NCI-H748 (cell line): Measurements from ENCODE around the gene MYH3.

Experiments
- DNase-seq: peaks from one replicate; lab custom pipeline; 2025; ENCODE audit not compliant: unreplicated experiment; lab: John Stamatoyannopoulos, UW

Gene MYH3

DNA sequence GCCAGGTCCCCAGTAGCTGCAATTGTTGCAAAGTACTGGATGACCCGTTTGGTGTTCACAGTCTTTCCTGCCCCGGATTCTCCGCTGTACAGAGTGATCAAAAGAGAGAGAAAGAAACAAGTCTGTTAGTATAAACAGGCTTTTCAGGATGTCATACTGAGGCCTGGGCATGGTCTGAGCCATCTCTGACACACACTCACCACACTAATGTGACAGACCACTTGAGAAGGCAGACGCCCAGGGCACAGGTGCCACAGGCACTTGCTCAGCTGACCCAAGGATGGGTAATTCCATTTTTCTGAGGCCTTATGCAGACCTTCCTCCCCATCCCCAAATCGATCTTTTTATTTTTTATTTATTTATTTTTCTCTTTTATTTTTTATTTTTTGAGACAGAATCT lies 7.5 kb downstream of the MYH3 start:
- no peak for DNase-seq

DNA sequence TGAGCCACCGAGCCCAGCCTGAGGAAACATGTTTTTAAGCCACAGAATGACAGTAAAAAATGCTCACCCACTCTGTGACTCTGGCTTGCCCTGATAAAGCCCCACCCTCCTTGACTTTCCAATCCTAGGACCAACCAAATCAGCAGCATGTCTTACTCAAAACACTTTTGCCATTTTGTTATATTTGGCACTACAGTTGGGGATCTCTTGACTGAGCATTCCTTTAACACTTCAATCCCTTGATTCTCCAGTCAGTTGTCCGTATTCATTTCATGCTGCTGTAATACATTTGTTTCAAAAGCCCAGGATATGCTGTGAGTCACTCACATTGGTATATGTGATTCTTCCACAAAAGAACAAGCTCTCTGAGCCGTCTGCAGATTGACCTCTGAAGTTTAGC lies 8.2 kb downstream of the MYH3 start:
- no peak for DNase-seq

DNA sequence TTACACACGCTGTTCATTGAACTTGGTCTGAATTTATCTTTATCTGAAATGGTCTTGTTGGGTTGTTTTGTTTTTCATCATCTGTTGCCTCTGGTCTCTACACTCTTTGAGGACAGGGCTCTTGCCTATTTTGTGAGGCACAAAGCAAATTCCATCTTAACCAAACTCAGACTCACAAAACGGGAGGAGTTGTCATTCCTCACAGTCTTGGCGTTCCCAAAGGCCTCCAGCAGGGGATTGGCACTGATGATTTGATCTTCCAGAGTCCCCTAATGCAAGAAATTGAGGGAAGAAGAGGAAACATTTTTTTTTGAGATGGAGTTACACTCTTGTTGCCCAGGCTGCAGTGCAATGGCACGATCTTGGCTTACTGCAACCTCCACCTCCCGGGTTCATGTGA lies 8.7 kb downstream of the MYH3 start:
- no peak for DNase-seq

DNA sequence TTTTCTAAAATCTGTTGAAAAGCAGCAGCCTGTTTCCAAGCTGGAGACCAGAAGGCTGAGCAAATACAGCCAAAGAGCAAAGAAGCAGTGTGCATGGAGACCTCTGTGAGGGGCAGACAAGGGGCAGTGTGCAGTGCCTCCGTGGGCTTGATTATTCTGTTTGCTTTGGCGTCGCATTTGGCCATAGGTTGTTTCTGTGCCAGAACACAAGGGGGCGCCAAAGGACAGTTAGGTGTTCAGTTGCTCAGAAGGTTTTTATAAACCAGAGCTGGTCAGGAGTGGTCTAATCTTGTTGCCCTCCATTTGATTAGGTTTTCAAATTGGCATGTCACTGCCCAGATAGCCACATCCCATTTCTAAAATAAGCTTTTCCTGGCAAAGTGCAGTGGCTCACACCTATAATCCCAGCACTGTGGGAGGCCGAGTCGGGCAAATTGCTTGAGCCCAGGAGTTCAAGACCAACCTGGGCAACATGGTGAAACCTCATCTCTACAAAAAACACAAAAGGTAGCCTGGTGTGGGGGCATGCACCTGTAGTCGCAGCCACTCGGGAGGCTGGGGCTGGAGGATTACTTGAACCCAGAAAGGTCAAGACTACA lies 10.6 kb downstream of the MYH3 start:
- DNase-seq: peak; percentile 65

DNA sequence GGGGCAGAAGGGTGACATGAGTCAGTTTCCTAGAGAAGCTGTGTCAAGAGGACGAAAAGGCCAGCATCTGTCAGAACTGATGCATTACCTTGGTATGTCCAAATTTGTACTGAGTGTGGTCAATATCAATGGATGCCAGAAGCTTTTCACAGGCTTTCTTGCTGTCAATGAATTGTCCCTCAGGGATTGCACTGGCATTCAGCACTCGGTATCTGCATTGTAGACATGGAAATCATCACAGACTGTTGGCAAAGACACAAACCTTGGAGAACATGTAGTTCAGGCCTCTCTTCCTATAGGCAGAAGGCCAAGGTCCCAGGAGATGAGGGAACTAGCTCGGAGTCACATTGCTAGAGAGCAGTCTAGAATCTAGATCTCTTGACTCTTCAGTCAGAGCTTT lies 16.6 kb downstream of the MYH3 start:
- DNase-seq: no peak

DNA sequence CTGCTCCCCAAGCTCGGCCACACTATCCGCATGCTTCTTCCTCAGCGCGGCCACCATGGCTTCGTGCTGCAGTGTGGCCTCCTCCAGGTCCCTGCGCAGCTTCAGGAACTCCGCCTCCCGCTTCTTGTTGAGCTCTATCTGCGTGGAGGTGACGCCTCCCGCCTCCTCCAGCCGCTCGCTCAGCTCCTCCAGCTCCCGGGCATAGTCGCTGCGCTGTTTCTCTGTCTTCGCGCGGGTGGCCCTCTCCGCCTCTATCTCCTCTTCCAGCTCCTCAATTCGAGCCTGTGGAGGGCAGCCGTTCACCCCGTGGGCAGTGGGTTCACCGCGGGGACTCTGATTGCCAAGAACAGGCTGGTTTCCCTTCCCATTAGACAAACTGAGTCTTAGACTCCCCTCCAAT lies 19.0 kb downstream of the MYH3 start:
- no peak for DNase-seq

DNA sequence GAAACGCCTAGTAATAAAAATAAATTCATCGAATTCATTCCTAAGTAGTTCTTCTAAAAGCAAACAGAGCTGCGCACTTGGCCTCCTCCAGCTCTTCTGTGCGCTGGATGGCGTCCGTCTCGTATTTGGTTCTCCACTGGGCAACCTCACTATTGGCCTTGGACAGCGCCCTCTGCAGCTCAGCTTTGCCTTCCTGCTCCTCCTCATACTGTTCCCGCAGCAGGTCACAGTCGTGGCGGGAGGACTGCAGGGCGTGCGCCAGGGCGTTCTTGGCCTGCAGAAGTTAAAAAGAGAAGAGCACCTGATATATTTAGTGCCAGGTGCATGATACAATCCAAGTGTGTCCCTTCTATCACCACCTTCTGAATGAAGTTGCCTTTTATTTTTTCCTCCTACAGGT lies 21.8 kb downstream of the MYH3 start:
- no peak for DNase-seq

DNA sequence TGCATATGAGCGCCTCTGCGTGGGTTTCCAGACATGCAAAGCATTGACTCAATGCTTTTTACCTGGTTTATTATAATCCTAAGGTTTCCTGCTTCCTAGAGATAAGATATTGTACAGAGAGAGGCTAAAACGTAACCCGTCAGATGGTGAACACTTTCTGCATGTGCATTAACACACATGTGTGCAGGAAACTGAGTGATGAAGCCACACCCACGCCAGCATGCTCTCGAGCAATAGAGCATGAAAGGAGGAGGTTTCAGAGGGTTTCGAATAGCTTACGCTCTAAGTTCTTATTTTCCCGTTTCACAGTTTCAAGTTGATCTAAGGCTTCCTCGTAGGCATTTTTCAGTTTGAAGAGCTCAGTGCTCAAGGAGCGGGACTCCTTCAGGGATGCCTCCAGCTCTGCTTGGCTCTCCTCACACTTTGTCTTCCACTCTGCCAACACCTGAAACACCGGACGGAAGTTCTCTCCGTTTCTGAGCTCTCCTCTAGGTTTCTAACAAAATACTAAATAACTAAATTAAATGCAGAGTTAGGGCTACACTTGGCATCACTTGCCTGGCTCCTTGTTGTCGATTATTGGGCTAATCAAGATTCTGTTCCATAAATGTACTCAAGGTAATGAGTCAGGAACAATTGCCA lies 23.2 kb downstream of the MYH3 start:
- no peak for DNase-seq

DNA sequence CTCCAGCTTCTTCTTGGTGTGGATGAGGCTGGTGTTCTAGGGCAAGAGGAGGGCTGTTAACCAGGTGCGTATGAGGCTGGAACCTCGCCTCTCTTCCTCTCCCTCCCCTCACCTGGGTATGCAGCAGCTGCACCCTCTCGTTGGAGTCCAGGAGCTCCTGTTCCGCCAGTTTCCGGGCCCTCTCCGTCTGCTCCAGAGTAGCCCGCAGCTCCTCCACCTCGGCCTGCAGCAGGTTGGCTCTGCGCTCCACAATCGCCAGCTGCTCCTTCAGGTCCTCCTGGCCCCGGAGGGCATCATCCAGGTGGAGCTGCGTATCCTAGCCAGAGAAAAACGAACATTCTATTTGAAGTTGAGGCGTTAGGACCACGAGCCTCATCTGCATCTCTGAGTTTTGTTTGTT lies 25.4 kb downstream of the MYH3 start:
- no peak for DNase-seq

DNA sequence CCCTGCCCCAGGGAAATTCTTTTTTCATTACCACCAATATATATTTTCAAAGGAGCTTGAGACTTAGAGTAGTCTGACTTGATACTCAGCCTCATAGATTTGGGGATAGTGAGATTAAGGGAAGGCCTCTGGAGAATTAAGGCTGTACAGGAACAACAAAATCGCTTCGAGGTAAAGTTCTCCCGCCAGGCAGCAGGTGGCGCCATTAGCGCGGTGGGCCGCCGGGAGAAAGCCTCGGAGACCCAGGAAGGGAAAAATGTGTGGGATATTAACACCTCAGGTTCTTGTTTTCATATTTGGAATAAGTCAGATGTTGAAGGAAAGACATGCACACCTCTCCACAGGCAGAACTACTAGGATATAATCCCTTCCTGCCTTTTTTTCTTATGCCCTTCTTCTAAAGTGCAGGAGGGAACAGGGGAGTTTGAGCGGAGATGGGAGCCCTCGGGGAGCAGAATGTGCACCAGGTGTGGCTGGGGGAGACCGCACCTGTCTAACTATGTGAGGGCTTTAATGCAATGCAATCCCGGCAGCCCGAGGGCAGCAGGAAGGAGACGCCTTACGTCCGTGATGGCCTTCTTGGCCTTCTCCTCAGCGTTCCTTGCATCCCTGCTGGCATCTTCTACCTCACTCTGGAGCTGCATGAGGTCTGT lies 25.9 kb downstream of the MYH3 start:
- DNase-seq: peak; percentile 18

DNA sequence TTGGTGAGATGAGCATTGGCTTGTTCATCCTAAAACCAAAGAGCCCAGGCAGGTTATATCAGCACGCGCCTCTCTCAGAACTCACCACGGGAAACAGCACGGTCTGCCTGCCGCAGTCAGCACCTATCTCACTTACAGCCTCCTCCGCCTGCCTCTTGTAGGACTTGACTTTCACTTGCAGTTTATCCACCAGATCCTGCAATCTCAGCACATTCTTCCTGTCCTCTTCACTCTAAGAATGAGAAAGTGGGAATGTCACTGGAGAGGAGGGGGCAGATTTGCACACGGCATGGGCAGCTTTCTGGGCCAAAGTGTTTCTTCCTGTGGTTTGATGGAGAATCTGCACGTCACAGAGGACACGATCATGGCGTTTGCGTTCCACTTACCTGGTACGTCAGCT lies 27.4 kb downstream of the MYH3 start:
- DNase-seq: no peak

DNA sequence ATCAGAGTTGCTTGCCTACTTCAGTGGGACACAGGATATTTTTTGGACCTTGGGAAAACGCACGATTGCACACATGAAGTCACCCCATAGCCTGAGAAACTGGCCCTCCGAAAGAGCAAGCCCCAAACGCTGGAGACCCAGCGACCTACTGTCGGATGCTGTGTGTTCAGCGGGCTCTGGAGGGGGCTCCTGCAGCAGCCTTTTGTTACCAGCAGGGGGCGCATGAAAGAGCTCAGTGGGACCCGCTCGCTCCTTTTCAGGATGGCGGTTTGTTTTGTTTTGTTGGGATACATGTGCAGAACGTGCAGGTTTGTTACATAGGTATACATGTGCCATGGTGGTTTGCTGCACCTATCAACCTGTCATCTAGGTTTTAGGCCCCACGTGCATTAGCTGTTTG lies 28.4 kb downstream of the MYH3 start:
- no peak for DNase-seq

DNA sequence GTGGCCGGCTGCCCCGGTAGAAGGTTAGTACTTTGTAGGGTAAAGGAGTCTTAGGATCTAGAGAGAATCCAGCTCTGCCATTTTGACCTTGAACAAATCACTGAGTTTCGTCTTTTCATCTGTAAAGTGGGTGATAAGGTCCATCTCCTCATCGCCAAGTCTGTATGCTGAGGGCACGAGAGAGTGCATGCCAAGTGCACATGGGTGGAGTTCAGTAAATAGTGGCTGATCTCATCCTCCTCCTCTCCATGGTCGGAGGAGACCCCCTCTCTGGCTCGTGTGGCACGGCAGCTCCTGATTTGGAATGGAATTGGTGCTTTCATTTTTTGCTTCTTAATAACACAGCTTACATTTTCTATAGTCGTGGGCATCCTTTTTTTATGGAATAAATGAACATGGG lies 30.7 kb downstream of the MYH3 start:
- no peak for DNase-seq

DNA sequence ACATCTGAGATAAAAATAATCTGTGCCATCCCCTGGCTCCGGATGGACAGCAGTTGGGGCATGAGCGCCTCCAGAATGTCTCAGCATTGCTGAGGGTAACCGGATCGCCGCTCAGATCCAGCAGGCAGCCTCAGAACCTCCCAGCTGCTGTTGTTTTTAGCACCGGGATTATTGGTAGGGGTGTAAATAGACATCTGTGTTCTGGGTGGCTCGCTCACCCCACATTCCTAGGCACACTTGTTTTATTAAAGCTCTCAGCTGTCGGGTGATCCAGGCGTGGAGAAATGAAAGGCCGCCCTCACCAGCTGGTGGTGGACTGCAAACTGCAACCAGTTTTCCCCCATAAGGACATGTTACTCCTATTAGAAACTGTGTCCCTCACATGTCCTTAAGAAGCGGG lies 32.1 kb downstream of the MYH3 start:
- no peak for DNase-seq

DNA sequence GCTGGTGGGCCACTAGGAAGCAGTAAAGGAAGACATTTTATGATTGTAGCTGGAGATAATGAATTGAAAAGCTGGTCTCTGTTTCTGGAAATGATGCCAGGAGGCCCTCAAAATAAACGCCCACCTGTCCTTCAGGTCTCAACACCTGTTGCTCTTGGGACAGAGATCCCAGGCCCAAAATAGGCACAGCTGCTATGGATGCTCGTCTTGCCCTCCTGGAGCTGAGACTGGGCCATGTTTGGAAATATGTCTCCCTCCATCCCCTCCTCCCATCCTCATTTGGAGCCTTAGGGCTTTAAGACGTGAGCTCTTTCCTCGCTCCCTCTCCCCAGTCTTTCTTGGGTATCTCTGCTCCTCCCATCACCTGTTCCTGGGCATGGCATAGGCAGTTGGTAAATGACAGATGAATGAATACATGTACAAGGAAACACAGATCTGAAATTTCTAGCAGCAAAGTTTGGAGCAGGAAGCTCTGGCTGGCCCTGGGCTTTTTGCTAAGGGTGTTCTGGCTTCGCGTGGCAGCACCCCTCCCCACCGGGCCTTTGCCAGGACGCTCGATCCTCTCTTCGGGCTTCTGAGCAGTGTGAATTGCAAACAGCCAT lies 33.3 kb downstream of the MYH3 start:
- no peak for DNase-seq

DNA sequence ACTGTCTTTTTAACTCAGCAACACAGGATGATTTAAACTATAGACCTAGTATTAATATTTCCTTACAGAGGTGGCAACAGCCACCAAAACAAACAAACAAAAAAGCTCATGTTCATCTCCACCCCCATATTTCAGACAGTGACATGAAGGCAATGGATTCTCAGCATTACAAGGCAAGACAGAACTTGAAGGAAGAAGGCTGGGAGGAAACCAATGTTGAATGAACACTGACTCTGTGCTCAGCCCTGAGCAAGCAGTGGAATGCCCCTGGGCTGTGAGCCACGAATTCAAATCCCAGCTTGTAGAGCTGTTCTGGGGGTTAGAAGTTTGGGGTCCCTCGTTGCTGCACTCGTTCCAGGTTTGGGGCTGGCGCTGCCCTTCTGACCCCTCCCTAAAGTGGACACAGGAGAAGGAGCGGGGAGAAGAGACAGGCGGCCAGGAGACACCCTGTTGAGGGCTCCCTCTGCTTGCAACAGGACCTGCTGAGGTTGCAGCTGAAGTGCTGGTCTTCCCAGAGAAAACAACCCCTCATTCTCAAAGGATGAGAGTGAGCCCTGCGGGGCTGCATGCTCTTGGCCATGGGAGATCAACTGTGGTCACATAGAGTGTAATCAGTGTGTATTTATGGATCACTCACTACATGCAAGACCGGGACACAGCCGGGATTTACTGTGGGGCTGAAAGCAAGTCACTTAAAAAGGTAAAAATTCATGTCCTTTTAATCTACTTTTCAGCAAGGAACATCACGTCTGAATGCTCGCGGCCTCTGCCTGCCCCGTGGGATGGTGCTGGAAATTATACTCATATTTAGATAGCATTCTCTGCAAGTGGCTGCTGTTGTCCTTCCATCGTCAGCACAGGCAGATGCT lies 34.3 kb downstream of the MYH3 start:
- no peak for DNase-seq

DNA sequence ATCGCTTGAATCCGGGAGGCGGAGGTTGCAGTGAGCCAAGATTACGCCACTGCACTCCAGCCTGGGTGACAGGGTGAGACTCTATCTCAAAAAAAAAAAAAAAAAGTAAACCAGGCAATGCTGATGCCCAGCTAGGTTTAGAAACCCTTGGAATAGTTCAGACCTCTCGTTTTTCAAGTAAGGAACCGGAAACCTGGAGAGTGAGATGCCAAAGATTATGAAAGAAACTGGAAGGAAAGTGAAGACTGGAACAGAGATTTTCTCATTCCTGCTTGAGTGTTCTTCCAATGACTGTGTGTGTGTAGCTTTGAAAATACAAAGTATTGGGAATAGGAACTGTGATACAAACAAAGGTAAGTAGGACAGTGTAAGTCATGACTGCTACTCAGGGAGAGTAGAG lies 35.7 kb downstream of the MYH3 start:
- no peak for DNase-seq

DNA sequence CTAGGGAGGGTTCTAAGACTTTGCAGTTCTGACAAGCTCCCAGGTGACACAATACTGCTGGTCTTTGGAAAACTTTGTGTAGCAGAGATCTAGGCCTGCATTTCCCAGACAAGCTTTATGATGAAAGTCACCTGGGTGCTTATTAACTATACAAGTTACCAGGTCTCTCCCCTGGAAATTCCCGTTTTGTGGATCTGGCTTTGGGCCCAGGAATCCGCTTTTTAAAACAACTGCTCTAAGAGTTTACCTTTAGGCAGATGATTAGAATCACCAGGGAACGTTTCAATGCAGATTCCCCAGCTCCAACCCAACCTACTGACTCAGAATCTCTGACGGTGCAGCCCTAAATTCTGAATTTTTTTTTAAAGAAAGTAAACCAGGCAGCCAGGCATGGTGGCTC lies 36.3 kb downstream of the MYH3 start:
- DNase-seq: no peak

DNA sequence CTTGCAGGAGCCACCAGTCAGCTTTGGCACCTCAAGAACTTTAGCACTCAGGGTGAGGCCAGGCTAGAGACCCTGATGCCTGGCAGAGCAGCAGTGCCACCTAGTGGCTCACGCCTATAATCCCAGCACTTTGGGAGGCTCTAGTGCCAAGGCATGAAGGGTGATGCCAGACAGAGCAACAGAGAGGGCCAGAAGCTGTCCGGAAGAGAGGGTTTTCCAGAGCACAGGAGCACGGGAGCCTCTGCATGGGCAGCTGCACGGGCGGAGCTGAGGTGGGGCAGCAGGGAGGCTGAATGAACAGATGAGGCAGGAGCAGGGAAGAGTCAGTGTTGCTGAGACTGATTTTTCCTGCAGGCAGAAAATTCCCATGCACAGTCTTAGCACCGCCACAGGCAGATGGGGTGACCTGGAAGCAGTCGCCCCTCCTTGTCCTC lies 38.9 kb downstream of the MYH3 start:
- DNase-seq: peak; percentile 67

DNA sequence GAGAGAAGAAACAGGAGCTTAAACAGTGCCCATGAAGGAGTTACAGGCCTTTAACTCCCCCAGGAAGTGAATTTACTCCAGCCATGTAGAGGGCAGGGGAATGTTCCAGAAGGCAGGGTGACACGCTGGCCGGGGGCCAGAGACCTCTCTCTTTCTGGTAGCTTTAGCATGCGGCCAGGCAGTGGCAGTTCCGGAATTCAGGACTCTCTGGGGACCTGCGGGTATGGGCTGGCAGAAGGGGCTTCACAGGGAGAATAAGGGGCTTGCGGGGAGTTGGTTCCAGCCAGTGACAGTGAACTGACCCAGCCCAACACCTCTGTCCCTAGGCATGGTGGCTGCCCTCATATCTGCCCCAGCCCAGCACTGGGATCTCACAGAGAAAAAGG lies 40.0 kb downstream of the MYH3 start:
- no peak for DNase-seq

DNA sequence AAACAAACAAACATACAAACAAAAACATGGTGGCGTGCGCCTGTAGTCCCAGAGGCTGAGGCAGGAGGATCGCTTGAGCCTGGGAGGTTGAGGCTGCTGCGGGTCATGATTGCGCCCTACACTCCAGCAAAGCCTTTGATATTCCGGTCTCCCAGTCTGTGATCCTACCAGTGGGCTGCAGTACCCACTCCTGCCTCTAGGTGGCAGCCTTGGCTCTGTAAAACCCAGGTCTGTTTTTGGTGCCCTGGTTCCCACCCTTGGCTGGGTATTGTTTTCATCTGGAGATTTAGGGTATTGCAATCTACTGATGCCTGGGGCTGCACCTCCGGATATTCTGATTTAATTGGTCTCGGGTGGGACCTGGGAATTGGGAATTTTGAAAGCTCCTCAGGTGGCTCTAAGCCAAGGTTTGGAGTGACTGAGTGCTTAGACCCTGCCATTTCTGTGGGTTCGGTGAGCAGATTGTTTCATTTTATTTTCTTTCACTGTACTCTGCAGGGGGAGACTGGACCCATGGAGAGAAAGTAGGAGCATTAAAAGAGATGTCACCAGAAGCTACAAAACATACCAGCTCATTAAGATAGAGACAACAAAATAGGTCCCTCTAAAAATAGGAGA lies 40.5 kb downstream of the MYH3 start:
- DNase-seq: peak; percentile 69
